DOHH2 (cell line): Measurements from ENCODE around the gene SIRT3.

ENCODE experiments used
- H3F3A ChIP-seq: fragments of 200-600 bp; sonication (generic), shearing (Covaris generic); 2 replicates; pipeline ENCODE4 v1.6.0; 2016; ENCODE audit warnings: antibody characterized with exemption, mild to moderate bottlenecking; ENCODE audit not compliant: control insufficient read depth, insufficient read depth
- H3K27ac ChIP-seq: fragments of 200-600 bp; sonication (generic); 2 replicates; pipeline ENCODE4 v1.5.1; 2014; ENCODE audit warnings: low read depth, mild to moderate bottlenecking, low read length, moderate library complexity
- H3K27me3 ChIP-seq: fragments of 200-600 bp; sonication (generic); 2 replicates; pipeline ENCODE4 v1.6.1; 2014; ENCODE audit warnings: mild to moderate bottlenecking, low read length, mixed read lengths; ENCODE audit not compliant: control insufficient read depth
- H3K36me3 ChIP-seq: fragments of 200-600 bp; sonication (generic); 2 replicates; pipeline ENCODE4 v1.6.1; 2014; ENCODE audit warnings: mild to moderate bottlenecking, low read length, moderate library complexity, mixed read lengths; ENCODE audit not compliant: control insufficient read depth
- H3K4me1 ChIP-seq: fragments of 200-600 bp; sonication (generic); 2 replicates; pipeline ENCODE4 v1.6.1; 2014; ENCODE audit warnings: mild to moderate bottlenecking, low read length, mixed read lengths; ENCODE audit not compliant: control insufficient read depth
- H3K4me2 ChIP-seq: fragments of 200-600 bp; sonication (generic); 2 replicates; pipeline ENCODE4 v1.6.0; 2014; ENCODE audit warnings: mild to moderate bottlenecking, low read length, moderate library complexity
- H3K4me3 ChIP-seq: fragments of 200-600 bp; sonication (generic); 2 replicates; pipeline ENCODE4 v1.5.1; 2014; ENCODE audit warnings: mild to moderate bottlenecking, low read length, mixed read lengths
- H3K79me2 ChIP-seq: fragments of 200-600 bp; sonication (generic); 2 replicates; pipeline ENCODE4 v1.6.1; 2014; ENCODE audit warnings: mild to moderate bottlenecking, low read length, mixed read lengths; ENCODE audit not compliant: control insufficient read depth
- H3K9me2 ChIP-seq: fragments of 200-600 bp; sonication (generic); replicated peaks from 2 replicates; pipeline ENCODE4 v1.6.1; 2014; ENCODE audit warnings: mild to moderate bottlenecking, low read length, mixed read lengths; ENCODE audit not compliant: control insufficient read depth
- H3K9me3 ChIP-seq: fragments of 200-600 bp; sonication (generic); 2 replicates; pipeline ENCODE4 v1.6.1; 2014; ENCODE audit warnings: antibody characterized with exemption, low read length, mixed read lengths; ENCODE audit not compliant: control insufficient read depth, insufficient read depth
- H4K20me1 ChIP-seq: fragments of 200-600 bp; sonication (generic); 2 replicates; pipeline ENCODE4 v1.6.0; 2014; ENCODE audit warnings: low read depth, mild to moderate bottlenecking, antibody characterized with exemption, low read length, moderate library complexity; ENCODE audit not compliant: control insufficient read depth, insufficient read depth
- EZH2phosphoT487 ChIP-seq: fragments of 200-600 bp; sonication (generic); IDR thresholded peaks from 2 replicates; pipeline ENCODE4 v1.6.1; 2017; ENCODE audit warnings: borderline replicate concordance, mild to moderate bottlenecking, antibody characterized with exemption, low read length, moderate library complexity, mixed read lengths
- TF ChIP-seq, protein P1 (sequence below): fragments of 200-600 bp; sonication (generic); IDR thresholded peaks from one replicate; pipeline ENCODE4 v1.5.1; 2014; ENCODE audit warnings: antibody characterized with exemption, mild to moderate bottlenecking, low read depth, low read length; ENCODE audit not compliant: poor library complexity, severe bottlenecking

Gene SIRT3

DNA sequence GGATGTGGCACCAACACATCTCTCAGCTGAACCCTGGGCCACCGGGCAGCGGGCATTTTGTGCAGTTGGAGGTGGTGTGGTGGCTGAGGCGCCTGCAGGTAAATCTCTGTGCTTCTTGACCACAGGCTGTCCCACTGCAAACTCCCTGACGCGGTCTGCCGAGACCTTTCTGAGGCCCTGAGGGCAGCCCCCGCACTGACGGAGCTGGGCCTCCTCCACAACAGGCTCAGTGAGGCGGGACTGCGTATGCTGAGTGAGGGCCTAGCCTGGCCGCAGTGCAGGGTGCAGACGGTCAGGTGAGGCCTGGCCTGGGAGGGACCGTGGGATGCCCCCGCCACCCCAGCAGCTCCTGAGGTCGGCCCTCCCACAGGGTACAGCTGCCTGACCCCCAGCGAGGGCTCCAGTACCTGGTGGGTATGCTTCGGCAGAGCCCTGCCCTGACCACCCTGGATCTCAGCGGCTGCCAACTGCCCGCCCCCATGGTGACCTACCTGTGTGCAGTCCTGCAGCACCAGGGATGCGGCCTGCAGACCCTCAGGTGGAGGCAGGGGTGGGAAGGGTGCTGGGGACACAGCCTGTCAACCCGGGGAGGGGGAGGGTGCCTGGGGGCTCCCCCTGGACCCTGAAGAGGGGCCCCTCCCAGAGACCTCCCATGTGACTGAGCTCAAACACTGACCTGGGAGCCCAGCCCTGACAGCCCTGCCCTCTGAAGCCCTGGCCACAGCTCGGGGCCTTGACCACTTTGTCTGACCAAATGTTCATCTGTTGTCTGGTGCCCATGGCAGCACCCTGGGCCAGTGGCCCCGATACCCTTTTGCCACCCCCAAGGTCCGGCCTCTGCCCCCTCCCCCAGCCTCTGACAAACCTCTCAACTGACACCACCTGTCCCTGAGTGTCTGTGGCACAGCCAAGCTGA, 48.2 kb upstream of the SIRT3 start:
- Histone ChIP-seq H4K20me1 (no peaks in the 10 kb centered on the region), H3K27ac (no peak overlapping the region), H3K79me2 (no peaks in the 10 kb centered on the region), H3K9me2 (no peaks in the 10 kb centered on the region), H3K36me3 (no peaks in the 10 kb centered on the region), H3K4me2 (no peak overlapping the region), H3K9me3 (no peaks in the 10 kb centered on the region), H3K4me3 (no peak overlapping the region), H3F3A (no peaks in the 10 kb centered on the region), H3K4me1 (peaks cover 26% of the 10 kb centered on the region), H3K27me3 (peaks cover 20% of the 10 kb centered on the region)
- no peak for TF ChIP-seq EZH2phosphoT487
- TF ChIP-seq, protein P1, sequence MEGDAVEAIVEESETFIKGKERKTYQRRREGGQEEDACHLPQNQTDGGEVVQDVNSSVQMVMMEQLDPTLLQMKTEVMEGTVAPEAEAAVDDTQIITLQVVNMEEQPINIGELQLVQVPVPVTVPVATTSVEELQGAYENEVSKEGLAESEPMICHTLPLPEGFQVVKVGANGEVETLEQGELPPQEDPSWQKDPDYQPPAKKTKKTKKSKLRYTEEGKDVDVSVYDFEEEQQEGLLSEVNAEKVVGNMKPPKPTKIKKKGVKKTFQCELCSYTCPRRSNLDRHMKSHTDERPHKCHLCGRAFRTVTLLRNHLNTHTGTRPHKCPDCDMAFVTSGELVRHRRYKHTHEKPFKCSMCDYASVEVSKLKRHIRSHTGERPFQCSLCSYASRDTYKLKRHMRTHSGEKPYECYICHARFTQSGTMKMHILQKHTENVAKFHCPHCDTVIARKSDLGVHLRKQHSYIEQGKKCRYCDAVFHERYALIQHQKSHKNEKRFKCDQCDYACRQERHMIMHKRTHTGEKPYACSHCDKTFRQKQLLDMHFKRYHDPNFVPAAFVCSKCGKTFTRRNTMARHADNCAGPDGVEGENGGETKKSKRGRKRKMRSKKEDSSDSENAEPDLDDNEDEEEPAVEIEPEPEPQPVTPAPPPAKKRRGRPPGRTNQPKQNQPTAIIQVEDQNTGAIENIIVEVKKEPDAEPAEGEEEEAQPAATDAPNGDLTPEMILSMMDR, result no peak

DNA sequence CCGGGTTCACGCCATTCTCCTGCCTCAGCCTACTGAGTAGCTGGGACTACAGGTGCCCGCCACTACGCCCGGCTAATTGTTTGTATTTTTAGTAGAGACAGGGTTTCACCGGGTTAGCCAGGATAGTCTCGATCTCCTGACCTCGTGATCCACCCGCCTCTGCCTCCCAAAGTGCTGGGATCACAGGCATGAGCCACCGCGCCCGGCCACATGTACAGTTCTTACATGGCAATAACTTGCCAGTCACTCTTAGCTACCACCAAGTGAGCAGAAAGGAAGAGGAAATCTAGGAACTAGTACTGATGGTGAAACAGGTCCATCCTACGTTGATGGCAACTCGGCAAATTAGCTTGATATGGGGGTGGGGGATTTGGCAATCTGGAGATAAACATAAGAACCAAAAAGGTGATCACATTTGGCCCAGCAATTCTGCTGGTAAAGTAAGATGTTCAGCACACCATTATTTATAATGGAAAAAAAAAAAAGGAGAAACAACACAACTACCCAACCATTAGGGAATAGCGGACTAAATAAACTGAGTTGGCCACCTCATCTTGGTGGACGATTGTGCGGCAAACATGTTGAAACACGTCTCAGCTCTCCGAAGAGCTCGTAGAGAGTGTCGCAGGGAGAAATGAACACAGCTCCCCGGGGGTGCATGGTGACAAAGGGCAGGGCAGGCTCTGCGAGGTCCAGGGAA, 47.4 kb upstream of the SIRT3 start:
- peaks cover 18% of the 10 kb centered on the region for H3K27me3 ChIP-seq
- no peaks in the 10 kb centered on the region for H3K9me2 ChIP-seq
- no peaks in the 10 kb centered on the region for H3K79me2 ChIP-seq
- H3K9me3 ChIP-seq, result no peaks in the 10 kb centered on the region
- H3K27ac ChIP-seq, result no peak overlapping the region
- TF ChIP-seq EZH2phosphoT487, result no peak
- TF ChIP-seq, protein P1, result no peak
- no peak overlapping the region for H3K4me2 ChIP-seq
- H4K20me1 ChIP-seq, result no peaks in the 10 kb centered on the region
- no peaks in the 10 kb centered on the region for H3K36me3 ChIP-seq
- no peaks in the 10 kb centered on the region for H3F3A ChIP-seq
- peaks cover 24% of the 10 kb centered on the region for H3K4me1 ChIP-seq
- H3K4me3 ChIP-seq, result no peak overlapping the region

DNA sequence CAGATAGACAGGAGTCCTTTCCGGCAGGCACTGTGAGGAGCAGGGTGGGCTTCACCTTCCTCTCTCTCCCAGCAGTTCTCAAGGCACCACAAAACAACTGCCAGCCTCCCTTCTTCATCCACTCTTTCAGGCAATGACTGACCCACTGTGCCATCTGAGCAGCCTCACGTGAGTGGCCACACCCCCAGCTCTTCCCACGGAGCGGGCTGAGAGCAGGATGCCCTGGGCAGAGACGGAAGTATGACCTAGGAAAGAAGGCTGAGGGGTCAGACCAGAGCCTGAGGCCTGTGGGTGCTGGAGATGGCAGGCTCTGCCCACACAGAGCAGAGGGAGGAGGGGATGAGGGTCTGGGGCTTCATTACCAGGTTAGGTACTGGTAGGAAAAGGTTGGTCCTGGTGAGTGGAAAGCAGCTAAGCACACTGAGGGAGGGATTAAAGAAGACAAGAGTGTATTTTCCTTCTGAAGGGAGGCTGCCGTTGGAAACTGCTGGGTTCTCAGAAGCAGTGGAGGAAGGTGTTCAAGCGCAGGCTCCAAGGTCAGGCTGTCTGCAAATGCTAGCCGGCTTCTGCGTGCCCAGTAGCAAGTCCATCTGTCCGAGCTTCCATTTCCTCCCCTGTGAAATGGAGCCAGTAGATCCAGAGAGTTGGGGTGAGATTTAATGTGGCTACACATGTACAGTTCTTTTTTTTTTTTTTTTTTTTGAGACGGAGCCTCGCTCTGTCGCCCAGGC, 46.7 kb upstream of the SIRT3 start:
- H3K4me3 ChIP-seq, result no peak overlapping the region
- TF ChIP-seq, protein P1, result no peak
- no peak for TF ChIP-seq EZH2phosphoT487
- H3K79me2 ChIP-seq, result no peaks in the 10 kb centered on the region
- H3K4me1 ChIP-seq, result peaks cover 16% of the 10 kb centered on the region
- H3K27ac ChIP-seq, result no peak overlapping the region
- no peaks in the 10 kb centered on the region for H3K36me3 ChIP-seq
- no peaks in the 10 kb centered on the region for H3K9me3 ChIP-seq
- no peak overlapping the region for H3K4me2 ChIP-seq
- H3K9me2 ChIP-seq, result no peaks in the 10 kb centered on the region
- H3F3A ChIP-seq, result no peaks in the 10 kb centered on the region
- H3K27me3 ChIP-seq, result peaks cover 11% of the 10 kb centered on the region
- no peaks in the 10 kb centered on the region for H4K20me1 ChIP-seq
